GM12874 (cell line): ENCODE measurements around the gene LEMD1.

Source experiments
- CTCF ChIP-seq: IDR thresholded peaks from 2 replicates; pipeline ENCODE4 v1.5.1; 2011; ENCODE audit warnings: low read depth, mild to moderate bottlenecking, control low read depth, low read length, moderate library complexity; ENCODE audit not compliant: insufficient read depth

Gene LEMD1

GRCh38 chr1:205444931-205445645 lies 23.2 kb upstream of the LEMD1 start:
- no peak for TF ChIP-seq CTCF

GRCh38 chr1:205444300-205444930 lies 22.6 kb upstream of the LEMD1 start:
- no peak for TF ChIP-seq CTCF

GRCh38 chr1:205443585-205444299 lies 21.9 kb upstream of the LEMD1 start:
- TF ChIP-seq CTCF = no peak

- no peak for TF ChIP-seq CTCF
Measured at GRCh38 chr1:205442051-205442725, 20.3 kb upstream of the LEMD1 start.

- no peak for TF ChIP-seq CTCF
Measured at GRCh38 chr1:205441716-205442050, 19.8 kb upstream of the LEMD1 start.

GRCh38 chr1:205441318-205441633 lies 19.4 kb upstream of the LEMD1 start:
- TF ChIP-seq CTCF = no peak

- TF ChIP-seq CTCF = no peak
Measured at GRCh38 chr1:205440476-205441317, 18.8 kb upstream of the LEMD1 start.
